ENCODE data around the gene CELF6. TPM values are rescaled to one million over a fixed set of nuclear protein-coding genes. Genes with fewer than 3 reads are reported as not detected.

Gene CELF6
- total RNA-seq, 4 donors from 2014 or later = 0.42 to 5.4 (median 2.9) TPM

- Histone ChIP-seq H3K4me1 (peaks cover 0 to 22% (median 13%) of the 10 kb centered on the region in 3 donors), H3K27me3 (no peaks in the 10 kb centered on the region), H3K9me3 (no peaks in the 10 kb centered on the region), H3K27ac (peak overlapping the region; percentile 7 to 80 (median 42)), H3K36me3 (peaks cover 0 to 46% of the 10 kb centered on the region in 2 donors), H3K4me3 (no peak overlapping the region)
- TF ChIP-seq POLR2AphosphoS5 (IDR thresholded peaks at IDR 0.05) (peak; percentile 22), POLR2A (IDR thresholded peaks at IDR 0.05) (no peak)
- peak; percentile 62 for ATAC-seq
- 14 to 22% methylated on average over 3 of the region's 3 CpGs for WGBS, 2 donors (ENCODE audit: low coverage in 1 of 2)
Observed at GRCh38 chr15:72339777-72340177, 19.8 kb upstream of the CELF6 start.

DNA sequence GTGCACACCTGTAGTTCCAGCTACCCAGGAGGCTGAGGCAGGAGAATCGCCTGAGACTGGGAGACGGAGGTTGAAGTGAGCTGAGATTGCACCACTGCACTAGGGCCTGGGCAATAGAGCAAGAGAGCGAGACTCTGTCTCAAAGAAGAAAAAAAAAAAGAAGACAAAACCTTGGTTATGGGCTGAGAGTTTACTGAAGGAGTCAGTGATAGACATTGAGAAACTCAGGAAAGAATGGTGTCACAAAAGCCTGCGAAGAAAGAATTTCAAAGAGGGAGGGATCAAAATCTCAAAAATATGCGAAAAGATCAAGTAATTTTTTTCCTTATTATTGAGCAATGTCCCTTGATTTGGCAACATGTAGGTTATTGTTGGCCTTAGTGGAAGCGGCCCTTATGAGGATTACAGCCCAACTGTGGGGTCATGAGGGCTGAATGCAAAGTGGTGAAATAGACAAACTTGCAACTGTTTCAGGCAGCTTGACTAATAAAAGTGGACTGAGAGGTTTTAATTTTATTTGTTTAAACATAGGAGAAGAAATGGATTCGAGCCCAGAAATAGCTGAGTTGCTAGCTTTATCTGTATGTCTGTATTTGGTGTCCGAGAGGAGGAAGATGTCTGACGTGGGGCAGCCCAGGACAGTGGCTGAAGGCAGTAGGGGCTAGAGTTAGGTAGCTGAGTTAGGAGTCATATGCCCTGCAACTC lies 18.8 kb upstream of the CELF6 start:
- 44 to 70% methylated on average over 5 to 9 of the region's 9 CpGs for WGBS, 2 donors (ENCODE audit: low coverage in 1 of 2)
- Histone ChIP-seq H3K27ac (peak overlapping the region; percentile 74 to 87 (median 79)), H3K36me3 (peaks cover 0 to 36% of the 10 kb centered on the region in 2 donors), H3K4me1 (peaks cover 0 to 22% (median 13%) of the 10 kb centered on the region in 3 donors), H3K27me3 (no peaks in the 10 kb centered on the region), H3K9me3 (no peaks in the 10 kb centered on the region), H3K4me3 (no peak overlapping the region)
- TF ChIP-seq POLR2AphosphoS5 (IDR thresholded peaks at IDR 0.05) (peak; percentile 70), POLR2A (IDR thresholded peaks at IDR 0.05) (no peak), CTCF (IDR thresholded peaks at IDR 0.05) (no peak)
- peak; percentile 87 for ATAC-seq

GRCh38 chr15:72338148-72338547 lies 18.2 kb upstream of the CELF6 start:
- ATAC-seq = no peak
- peaks cover 0 to 22% (median 13%) of the 10 kb centered on the region in 3 donors for H3K4me1 ChIP-seq
- 94 to 97% methylated on average over 2 of the region's 2 CpGs for WGBS, 2 donors (ENCODE audit: low coverage in 1 of 2)
- peaks cover 0 to 30% of the 10 kb centered on the region in 2 donors for H3K36me3 ChIP-seq
- no peaks in the 10 kb centered on the region for H3K27me3 ChIP-seq
- H3K9me3 ChIP-seq = no peaks in the 10 kb centered on the region
- peak overlapping the region; percentile 25 to 87 (median 77) for H3K27ac ChIP-seq
- TF ChIP-seq POLR2A (IDR thresholded peaks at IDR 0.05) (no peak), CTCF (IDR thresholded peaks at IDR 0.05) (no peak), EP300 (IDR thresholded peaks at IDR 0.05) (no peak), POLR2AphosphoS5 (IDR thresholded peaks at IDR 0.05) (no peak)
- no peak overlapping the region for H3K4me3 ChIP-seq

GRCh38 chr15:72334842-72335241 lies 14.9 kb upstream of the CELF6 start:
- peaks cover 0 to 16% (median 13%) of the 10 kb centered on the region in 3 donors for H3K4me1 ChIP-seq
- WGBS, 2 donors (ENCODE audit: low coverage in 1 of 2) = 90 to 94% methylated on average over 2 of the region's 2 CpGs
- no peaks in the 10 kb centered on the region for H3K27me3 ChIP-seq
- H3K9me3 ChIP-seq = no peaks in the 10 kb centered on the region
- no peak for ATAC-seq
- no peak overlapping the region for H3K27ac ChIP-seq
- peaks cover 0 to 20% of the 10 kb centered on the region in 2 donors for H3K36me3 ChIP-seq
- H3K4me3 ChIP-seq = no peak overlapping the region
- no peak for TF ChIP-seq EP300 (IDR thresholded peaks at IDR 0.05)
- no peak for TF ChIP-seq POLR2A (IDR thresholded peaks at IDR 0.05)
- no peak for TF ChIP-seq CTCF (IDR thresholded peaks at IDR 0.05)
- TF ChIP-seq POLR2AphosphoS5 (IDR thresholded peaks at IDR 0.05) = no peak

DNA sequence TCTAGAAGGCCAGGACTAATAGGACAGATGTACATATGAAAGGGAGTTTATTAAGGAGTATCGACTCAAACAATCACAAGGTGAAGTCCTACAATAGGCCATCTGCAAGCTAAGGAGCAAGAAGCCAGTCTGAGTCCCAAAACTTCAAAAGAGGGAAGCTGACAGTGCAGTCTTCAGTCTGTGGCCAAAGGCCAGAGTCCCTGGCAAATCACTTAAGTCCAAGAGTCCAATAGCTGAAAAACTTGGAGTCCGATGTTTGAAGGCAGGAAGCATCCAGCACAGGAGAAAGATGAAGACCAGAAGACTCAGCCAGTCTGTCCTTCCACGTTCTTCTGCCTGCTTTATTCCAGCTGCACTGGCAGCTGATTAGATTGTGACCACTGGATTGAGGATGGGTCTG lies 11.1 kb upstream of the CELF6 start:
- Histone ChIP-seq H3K4me1 (no peaks in the 10 kb centered on the region), H3K27ac (no peak overlapping the region), H3K9me3 (no peaks in the 10 kb centered on the region), H3K4me3 (no peak overlapping the region), H3K27me3 (no peaks in the 10 kb centered on the region), H3K36me3 (peaks cover 0 to 41% of the 10 kb centered on the region in 2 donors)
- TF ChIP-seq POLR2A (IDR thresholded peaks at IDR 0.05) (no peak), EP300 (IDR thresholded peaks at IDR 0.05) (no peak), CTCF (IDR thresholded peaks at IDR 0.05) (no peak)
- 82 to 100% methylated on average over 2 to 3 of the region's 3 CpGs for WGBS, 2 donors (ENCODE audit: low coverage in 1 of 2)
- ATAC-seq = no peak

All from gastroesophageal sphincter (tissue), 4 donors.